SH-SY5Y (cell line): ENCODE data around the gene DSCAML1.

Source experiments
- GATA2 ChIP-seq: IDR thresholded peaks from 2 replicates; pipeline ENCODE4 v1.6.1; 2011; ENCODE audit warnings: mild to moderate bottlenecking, low read depth, low read length
- GATA3 ChIP-seq: IDR thresholded peaks from 2 replicates; pipeline ENCODE4 v1.6.1; 2011; ENCODE audit warnings: low read depth, mild to moderate bottlenecking, low read length, moderate library complexity

GRCh38 chr11:117768506-117768905 is 28.5 kb downstream of the DSCAML1 start:
- no peak for TF ChIP-seq GATA3
- no peak for TF ChIP-seq GATA2
